ENCODE measurements around the gene PTPRM. TPM values are rescaled to one million over a fixed set of nuclear protein-coding genes. Genes with fewer than 3 reads are reported as not detected.

Gene PTPRM
- total RNA-seq, 1 donor from 2014 or later: 65.5 TPM

- no peak for DNase-seq (ENCODE audit: low read depth)
- no peak for TF ChIP-seq CTCF (IDR thresholded peaks at IDR 0.05; ENCODE audit: insufficient read depth, low read length, poor library complexity, severe bottlenecking)
- Histone ChIP-seq H3K36me3 (ENCODE audit: control insufficient read depth, insufficient read depth, low read length) (no peaks in the 10 kb centered on the region), H3K27me3 (ENCODE audit: control insufficient read depth, insufficient read depth, low read length) (peaks cover 4% of the 10 kb centered on the region), H3K4me3 (ENCODE audit: low read depth, low read length) (no peak overlapping the region)
Observed at GRCh38 chr18:8368512-8369217, 801.5 kb downstream of the PTPRM start.

- DNase-seq (ENCODE audit: low read depth): no peak
Observed at GRCh38 chr18:8373486-8373885, 806.4 kb downstream of the PTPRM start.

GRCh38 chr18:8374676-8375075 is 807.6 kb downstream of the PTPRM start:
- DNase-seq (ENCODE audit: low read depth): no peak
- Histone ChIP-seq H3K36me3 (ENCODE audit: control insufficient read depth, insufficient read depth, low read length) (peaks cover 3% of the 10 kb centered on the region), H3K4me3 (ENCODE audit: low read depth, low read length) (no peak overlapping the region), H3K27me3 (ENCODE audit: control insufficient read depth, insufficient read depth, low read length) (no peaks in the 10 kb centered on the region)
- TF ChIP-seq CTCF (IDR thresholded peaks at IDR 0.05; ENCODE audit: insufficient read depth, low read length, poor library complexity, severe bottlenecking): no peak

More at GRCh38 chr18:8373486-8373885, 806.4 kb downstream of the PTPRM start:
- no peak overlapping the region for H3K4me3 ChIP-seq (ENCODE audit: low read depth, low read length)
- H3K36me3 ChIP-seq (ENCODE audit: control insufficient read depth, insufficient read depth, low read length): peaks cover under 1% of the 10 kb centered on the region
- no peak for TF ChIP-seq CTCF (IDR thresholded peaks at IDR 0.05; ENCODE audit: insufficient read depth, low read length, poor library complexity, severe bottlenecking)
- no peaks in the 10 kb centered on the region for H3K27me3 ChIP-seq (ENCODE audit: control insufficient read depth, insufficient read depth, low read length)

GRCh38 chr18:8375249-8375648 is 808.1 kb downstream of the PTPRM start:
- Histone ChIP-seq H3K27me3 (ENCODE audit: control insufficient read depth, insufficient read depth, low read length) (no peaks in the 10 kb centered on the region), H3K36me3 (ENCODE audit: control insufficient read depth, insufficient read depth, low read length) (peaks cover 3% of the 10 kb centered on the region), H3K4me3 (ENCODE audit: low read depth, low read length) (no peak overlapping the region)
- DNase-seq (ENCODE audit: low read depth): no peak
- TF ChIP-seq CTCF (IDR thresholded peaks at IDR 0.05; ENCODE audit: insufficient read depth, low read length, poor library complexity, severe bottlenecking): no peak

GRCh38 chr18:8376113-8376512 is 809.0 kb downstream of the PTPRM start:
- no peak for DNase-seq (ENCODE audit: low read depth)
- Histone ChIP-seq H3K4me3 (ENCODE audit: low read depth, low read length) (no peak overlapping the region), H3K36me3 (ENCODE audit: control insufficient read depth, insufficient read depth, low read length) (peaks cover 3% of the 10 kb centered on the region), H3K27me3 (ENCODE audit: control insufficient read depth, insufficient read depth, low read length) (no peaks in the 10 kb centered on the region)
- TF ChIP-seq CTCF (IDR thresholded peaks at IDR 0.05; ENCODE audit: insufficient read depth, low read length, poor library complexity, severe bottlenecking): no peak
